ENCODE results near the gene C4orf50.

C4orf50 gene

GRCh38 chr4:5933116-5933515 is 85.1 kb downstream of the C4orf50 start:
- no peak overlapping the region for H3K27ac ChIP-seq (ENCODE audit: low read depth, low read length)
- H2BK5ac ChIP-seq (ENCODE audit: low read length): no peak overlapping the region
- no peak overlapping the region for H3K4me2 ChIP-seq (ENCODE audit: low read length)
- H2BK15ac ChIP-seq (replicated peaks; ENCODE audit: low read depth): no peak overlapping the region
- DNase-seq: no peak
- no peak overlapping the region for H3K4ac ChIP-seq (ENCODE audit: low read depth, low read length)
- no peak overlapping the region for H3K9ac ChIP-seq (ENCODE audit: low read length)
- no peaks in the 10 kb centered on the region for H3K27me3 ChIP-seq (ENCODE audit: insufficient read depth, low read length, poor library complexity)
- no peak overlapping the region for H4K5ac ChIP-seq (ENCODE audit: low read length)
- H3K4me1 ChIP-seq (ENCODE audit: control insufficient read depth, low read depth, low read length): no peaks in the 10 kb centered on the region
- no peak overlapping the region for H4K8ac ChIP-seq (ENCODE audit: low read depth, low read length)
- H2BK120ac ChIP-seq (ENCODE audit: low read depth, low read length): no peak overlapping the region
- H3K18ac ChIP-seq (ENCODE audit: low read length): no peak overlapping the region
- no peak overlapping the region for H3K4me3 ChIP-seq (ENCODE audit: low read length)
- no CpG with 5 or more reads among the region's 4 CpGs for WGBS (ENCODE audit: extremely low coverage, insufficient coverage, low lambda C conversion rate)
- no peaks in the 10 kb centered on the region for H3K36me3 ChIP-seq (ENCODE audit: control insufficient read depth, insufficient read depth, low read length)
- no peak overlapping the region for H3K56ac ChIP-seq (ENCODE audit: low read length)
- H3K79me1 ChIP-seq (ENCODE audit: low read length): no peaks in the 10 kb centered on the region
- H3K79me2 ChIP-seq (ENCODE audit: control insufficient read depth, insufficient read depth, low read length): no peaks in the 10 kb centered on the region
- no peak overlapping the region for H2AK5ac ChIP-seq (ENCODE audit: low read length)
- no peak overlapping the region for H3K23ac ChIP-seq (ENCODE audit: low read length)

GRCh38 chr4:5932035-5932568 is 86.1 kb downstream of the C4orf50 start:
- no peaks in the 10 kb centered on the region for H3K4me1 ChIP-seq (ENCODE audit: control insufficient read depth, low read depth, low read length)
- WGBS (ENCODE audit: extremely low coverage, insufficient coverage, low lambda C conversion rate): no CpG with 5 or more reads among the region's 12 CpGs
- no peak overlapping the region for H2AK5ac ChIP-seq (ENCODE audit: low read length)
- H2BK5ac ChIP-seq (ENCODE audit: low read length): no peak overlapping the region
- H3K4me2 ChIP-seq (ENCODE audit: low read length): no peak overlapping the region
- H4K8ac ChIP-seq (ENCODE audit: low read depth, low read length): no peak overlapping the region
- H3K36me3 ChIP-seq (ENCODE audit: control insufficient read depth, insufficient read depth, low read length): no peaks in the 10 kb centered on the region
- H3K79me2 ChIP-seq (ENCODE audit: control insufficient read depth, insufficient read depth, low read length): no peaks in the 10 kb centered on the region
- no peak overlapping the region for H3K9ac ChIP-seq (ENCODE audit: low read length)
- no peak overlapping the region for H4K5ac ChIP-seq (ENCODE audit: low read length)
- no peaks in the 10 kb centered on the region for H3K27me3 ChIP-seq (ENCODE audit: insufficient read depth, low read length, poor library complexity)
- H3K27ac ChIP-seq (ENCODE audit: low read depth, low read length): no peak overlapping the region
- H3K56ac ChIP-seq (ENCODE audit: low read length): no peak overlapping the region
- DNase-seq: no peak
- H3K79me1 ChIP-seq (ENCODE audit: low read length): no peaks in the 10 kb centered on the region
- H3K4me3 ChIP-seq (ENCODE audit: low read length): no peak overlapping the region
- no peak overlapping the region for H3K23ac ChIP-seq (ENCODE audit: low read length)
- H3K4ac ChIP-seq (ENCODE audit: low read depth, low read length): no peak overlapping the region
- H3K18ac ChIP-seq (ENCODE audit: low read length): no peak overlapping the region
- no peak overlapping the region for H2BK120ac ChIP-seq (ENCODE audit: low read depth, low read length)
- H2BK15ac ChIP-seq (replicated peaks; ENCODE audit: low read depth): no peak overlapping the region

- H3K4me2 ChIP-seq (ENCODE audit: low read length): no peak overlapping the region
These were observed 86.7 kb downstream of the C4orf50 start for GRCh38 chr4:5931526-5931925.

GRCh38 chr4:5930876-5931275 is 87.4 kb downstream of the C4orf50 start:
- Histone ChIP-seq H3K23ac (ENCODE audit: low read length) (no peak overlapping the region), H3K27me3 (ENCODE audit: insufficient read depth, low read length, poor library complexity) (no peaks in the 10 kb centered on the region), H3K18ac (ENCODE audit: low read length) (no peak overlapping the region), H4K5ac (ENCODE audit: low read length) (no peak overlapping the region), H3K27ac (ENCODE audit: low read depth, low read length) (no peak overlapping the region), H2BK120ac (ENCODE audit: low read depth, low read length) (no peak overlapping the region), H2BK5ac (ENCODE audit: low read length) (no peak overlapping the region), H2AK5ac (ENCODE audit: low read length) (no peak overlapping the region), H3K56ac (ENCODE audit: low read length) (no peak overlapping the region), H3K9ac (ENCODE audit: low read length) (no peak overlapping the region), H2BK15ac (replicated peaks; ENCODE audit: low read depth) (no peak overlapping the region), H3K4me3 (ENCODE audit: low read length) (no peak overlapping the region), H3K4me1 (ENCODE audit: control insufficient read depth, low read depth, low read length) (no peaks in the 10 kb centered on the region), H3K36me3 (ENCODE audit: control insufficient read depth, insufficient read depth, low read length) (no peaks in the 10 kb centered on the region), H3K79me2 (ENCODE audit: control insufficient read depth, insufficient read depth, low read length) (no peaks in the 10 kb centered on the region), H3K4me2 (ENCODE audit: low read length) (no peak overlapping the region), H3K4ac (ENCODE audit: low read depth, low read length) (no peak overlapping the region), H3K79me1 (ENCODE audit: low read length) (no peaks in the 10 kb centered on the region), H4K8ac (ENCODE audit: low read depth, low read length) (no peak overlapping the region)
- no CpG with 5 or more reads among the region's 7 CpGs for WGBS (ENCODE audit: extremely low coverage, insufficient coverage, low lambda C conversion rate)
- DNase-seq: no peak

More at GRCh38 chr4:5931526-5931925, 86.7 kb downstream of the C4orf50 start:
- Histone ChIP-seq H2BK5ac (ENCODE audit: low read length) (no peak overlapping the region), H4K8ac (ENCODE audit: low read depth, low read length) (no peak overlapping the region), H3K4me3 (ENCODE audit: low read length) (no peak overlapping the region), H2BK120ac (ENCODE audit: low read depth, low read length) (no peak overlapping the region), H3K27ac (ENCODE audit: low read depth, low read length) (no peak overlapping the region), H3K9ac (ENCODE audit: low read length) (no peak overlapping the region), H2BK15ac (replicated peaks; ENCODE audit: low read depth) (no peak overlapping the region), H3K56ac (ENCODE audit: low read length) (no peak overlapping the region), H3K27me3 (ENCODE audit: insufficient read depth, low read length, poor library complexity) (no peaks in the 10 kb centered on the region), H3K23ac (ENCODE audit: low read length) (no peak overlapping the region), H3K79me2 (ENCODE audit: control insufficient read depth, insufficient read depth, low read length) (no peaks in the 10 kb centered on the region), H4K5ac (ENCODE audit: low read length) (no peak overlapping the region), H3K4ac (ENCODE audit: low read depth, low read length) (no peak overlapping the region), H3K4me1 (ENCODE audit: control insufficient read depth, low read depth, low read length) (no peaks in the 10 kb centered on the region), H3K79me1 (ENCODE audit: low read length) (no peaks in the 10 kb centered on the region), H3K18ac (ENCODE audit: low read length) (no peak overlapping the region), H2AK5ac (ENCODE audit: low read length) (no peak overlapping the region), H3K36me3 (ENCODE audit: control insufficient read depth, insufficient read depth, low read length) (no peaks in the 10 kb centered on the region)
- no peak for DNase-seq
- WGBS (ENCODE audit: extremely low coverage, insufficient coverage, low lambda C conversion rate): no CpG with 5 or more reads among the region's 9 CpGs

GRCh38 chr4:5930456-5930855 is 87.8 kb downstream of the C4orf50 start:
- no peak overlapping the region for H3K4ac ChIP-seq (ENCODE audit: low read depth, low read length)

GRCh38 chr4:5928844-5929420 is 89.3 kb downstream of the C4orf50 start:
- Histone ChIP-seq H3K27me3 (ENCODE audit: insufficient read depth, low read length, poor library complexity) (no peaks in the 10 kb centered on the region), H3K4me3 (ENCODE audit: low read length) (no peak overlapping the region), H4K5ac (ENCODE audit: low read length) (no peak overlapping the region), H4K8ac (ENCODE audit: low read depth, low read length) (no peak overlapping the region), H3K9ac (ENCODE audit: low read length) (no peak overlapping the region), H3K4me2 (ENCODE audit: low read length) (no peak overlapping the region), H3K56ac (ENCODE audit: low read length) (no peak overlapping the region), H3K27ac (ENCODE audit: low read depth, low read length) (no peak overlapping the region), H3K36me3 (ENCODE audit: control insufficient read depth, insufficient read depth, low read length) (no peaks in the 10 kb centered on the region), H2BK5ac (ENCODE audit: low read length) (no peak overlapping the region), H3K18ac (ENCODE audit: low read length) (no peak overlapping the region), H2BK120ac (ENCODE audit: low read depth, low read length) (no peak overlapping the region), H2BK15ac (replicated peaks; ENCODE audit: low read depth) (no peak overlapping the region), H3K4ac (ENCODE audit: low read depth, low read length) (no peak overlapping the region), H3K79me2 (ENCODE audit: control insufficient read depth, insufficient read depth, low read length) (no peaks in the 10 kb centered on the region), H3K23ac (ENCODE audit: low read length) (no peak overlapping the region), H3K4me1 (ENCODE audit: control insufficient read depth, low read depth, low read length) (no peaks in the 10 kb centered on the region), H2AK5ac (ENCODE audit: low read length) (no peak overlapping the region), H3K79me1 (ENCODE audit: low read length) (no peaks in the 10 kb centered on the region)
- no peak for DNase-seq
- no CpG with 5 or more reads among the region's 8 CpGs for WGBS (ENCODE audit: extremely low coverage, insufficient coverage, low lambda C conversion rate)

More at GRCh38 chr4:5930456-5930855, 87.8 kb downstream of the C4orf50 start:
- H4K8ac ChIP-seq (ENCODE audit: low read depth, low read length): no peak overlapping the region
- no peak overlapping the region for H3K4me2 ChIP-seq (ENCODE audit: low read length)
- no peak overlapping the region for H2BK5ac ChIP-seq (ENCODE audit: low read length)
- no peaks in the 10 kb centered on the region for H3K27me3 ChIP-seq (ENCODE audit: insufficient read depth, low read length, poor library complexity)
- H3K79me2 ChIP-seq (ENCODE audit: control insufficient read depth, insufficient read depth, low read length): no peaks in the 10 kb centered on the region
- H3K36me3 ChIP-seq (ENCODE audit: control insufficient read depth, insufficient read depth, low read length): no peaks in the 10 kb centered on the region
- H3K23ac ChIP-seq (ENCODE audit: low read length): no peak overlapping the region
- no peak overlapping the region for H3K56ac ChIP-seq (ENCODE audit: low read length)
- H3K4me3 ChIP-seq (ENCODE audit: low read length): no peak overlapping the region
- DNase-seq: no peak
- H3K4me1 ChIP-seq (ENCODE audit: control insufficient read depth, low read depth, low read length): no peaks in the 10 kb centered on the region
- H2BK120ac ChIP-seq (ENCODE audit: low read depth, low read length): no peak overlapping the region
- no peak overlapping the region for H2AK5ac ChIP-seq (ENCODE audit: low read length)
- H3K9ac ChIP-seq (ENCODE audit: low read length): no peak overlapping the region
- H3K27ac ChIP-seq (ENCODE audit: low read depth, low read length): no peak overlapping the region
- H2BK15ac ChIP-seq (replicated peaks; ENCODE audit: low read depth): no peak overlapping the region
- H3K79me1 ChIP-seq (ENCODE audit: low read length): no peaks in the 10 kb centered on the region
- no CpG with 5 or more reads among the region's 8 CpGs for WGBS (ENCODE audit: extremely low coverage, insufficient coverage, low lambda C conversion rate)
- H3K18ac ChIP-seq (ENCODE audit: low read length): no peak overlapping the region
- no peak overlapping the region for H4K5ac ChIP-seq (ENCODE audit: low read length)

Measured in mesendoderm (in vitro differentiated cells).